ENCODE data around the gene SORCS2.

Gene SORCS2

GRCh38 chr4:7247521-7247920 is 55.2 kb downstream of the SORCS2 start:
- no peak for DNase-seq

- DNase-seq, result no peak
These were observed 55.6 kb downstream of the SORCS2 start for GRCh38 chr4:7247946-7248345.

GRCh38 chr4:7248857-7249256 is 56.5 kb downstream of the SORCS2 start:
- no peak for DNase-seq

DNA sequence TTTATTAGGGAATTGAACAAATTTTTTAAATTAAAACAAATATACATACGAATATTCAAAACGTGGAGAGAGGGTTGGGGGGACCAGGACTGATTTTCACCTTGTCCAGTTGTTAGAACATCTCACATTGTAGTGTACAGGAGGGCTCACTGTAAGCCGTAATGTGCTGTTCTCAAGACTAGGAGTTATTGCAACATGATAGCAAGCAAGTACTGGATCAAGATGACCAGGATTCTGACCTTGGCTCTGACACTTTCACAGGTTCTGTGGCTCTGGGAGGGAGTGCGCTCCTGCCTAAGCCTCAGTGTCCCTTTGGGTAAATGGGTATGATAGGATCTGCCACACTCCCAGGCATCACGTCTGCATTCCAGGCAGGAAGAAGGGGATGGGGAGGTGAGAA is 59.0 kb downstream of the SORCS2 start:
- DNase-seq, result no peak

DNA sequence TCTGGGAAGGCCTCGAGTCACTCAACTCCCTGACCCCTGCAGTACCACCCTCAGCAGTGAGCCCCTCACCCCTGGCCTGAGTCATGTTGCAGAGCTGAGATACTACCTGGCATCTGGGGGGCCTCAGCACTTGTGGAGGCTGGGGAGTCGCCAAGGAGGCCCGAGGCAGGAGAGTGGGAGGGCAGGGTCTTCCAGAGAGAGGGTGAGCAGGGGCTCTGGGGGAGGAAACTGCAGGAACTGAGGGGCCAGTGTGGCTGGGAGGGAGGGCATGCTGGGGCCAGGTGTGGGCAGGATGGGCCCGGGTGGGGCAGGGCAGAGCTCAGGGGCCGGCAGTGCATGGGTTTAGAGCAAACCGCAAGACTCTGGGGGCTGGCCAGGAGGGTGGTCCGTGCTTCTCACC is 59.7 kb downstream of the SORCS2 start:
- DNase-seq, result no peak

DNA sequence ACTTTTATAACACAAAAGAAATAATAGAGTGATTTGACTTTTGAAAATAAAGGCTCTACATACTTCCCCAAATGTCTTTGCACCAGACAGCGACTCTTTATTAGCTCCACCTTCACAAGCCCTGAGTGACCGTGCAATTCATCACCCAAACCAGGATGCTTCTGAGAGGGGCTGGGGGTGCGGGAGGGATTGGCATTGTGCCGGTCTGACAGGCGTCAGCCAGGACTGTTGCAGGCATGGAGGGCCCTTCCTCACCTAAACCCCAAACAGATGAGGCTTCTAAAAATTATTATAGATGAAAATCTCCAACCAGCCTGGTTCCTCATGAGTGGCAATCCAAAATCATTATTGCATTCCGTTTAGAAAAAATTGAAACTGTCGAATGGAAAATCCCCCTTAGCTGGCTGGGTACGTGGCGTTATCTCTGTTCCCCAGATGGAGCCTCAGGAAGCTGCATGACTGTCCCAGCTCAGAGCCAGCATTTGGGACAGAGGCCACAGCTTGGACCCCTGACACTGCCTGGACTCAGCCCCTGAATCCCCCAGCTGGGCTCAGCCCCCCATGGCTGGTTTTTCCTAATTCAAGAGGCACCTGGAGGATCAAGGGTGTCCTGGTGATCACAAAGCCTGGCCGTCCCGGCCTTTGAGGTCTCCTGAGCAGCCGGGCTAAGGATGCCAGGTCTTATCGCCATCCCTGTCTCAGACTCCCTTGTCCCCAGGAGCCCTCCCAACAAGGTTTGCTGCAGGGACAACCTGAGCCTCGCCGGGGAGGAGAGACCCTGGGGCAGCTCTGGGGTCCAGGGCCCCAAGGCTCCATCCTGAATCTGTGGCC is 60.4 kb downstream of the SORCS2 start:
- DNase-seq, result no peak

GRCh38 chr4:7253341-7253700 is 61.0 kb downstream of the SORCS2 start:
- DNase-seq, result no peak

DNA sequence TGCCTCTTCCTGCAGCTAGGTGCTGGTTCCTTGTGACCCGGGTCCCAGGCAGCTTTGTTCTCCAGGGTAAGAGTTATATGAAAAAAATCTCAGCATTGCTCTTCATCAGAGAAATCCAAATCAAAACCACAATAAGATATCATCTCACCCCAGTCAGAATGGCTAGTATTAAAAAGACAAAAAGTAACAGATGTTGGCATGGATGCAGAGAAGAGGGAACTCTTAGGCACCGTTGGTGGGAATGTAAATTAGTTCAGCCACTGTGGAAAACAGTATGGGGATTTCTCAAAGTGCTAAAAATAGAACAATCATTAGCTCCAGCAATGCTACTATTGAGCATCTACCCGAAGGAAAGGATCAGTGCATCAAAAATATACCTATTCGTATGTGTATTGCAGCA is 61.5 kb downstream of the SORCS2 start:
- no peak for DNase-seq

GRCh38 chr4:7254736-7255487 is 62.6 kb downstream of the SORCS2 start:
- no peak for DNase-seq

GRCh38 chr4:7255488-7255881 is 63.1 kb downstream of the SORCS2 start:
- no peak for DNase-seq

GRCh38 chr4:7255996-7256395 is 63.7 kb downstream of the SORCS2 start:
- DNase-seq, result no peak

- no peak for DNase-seq
These were observed 64.9 kb downstream of the SORCS2 start for GRCh38 chr4:7256984-7257810.

DNA sequence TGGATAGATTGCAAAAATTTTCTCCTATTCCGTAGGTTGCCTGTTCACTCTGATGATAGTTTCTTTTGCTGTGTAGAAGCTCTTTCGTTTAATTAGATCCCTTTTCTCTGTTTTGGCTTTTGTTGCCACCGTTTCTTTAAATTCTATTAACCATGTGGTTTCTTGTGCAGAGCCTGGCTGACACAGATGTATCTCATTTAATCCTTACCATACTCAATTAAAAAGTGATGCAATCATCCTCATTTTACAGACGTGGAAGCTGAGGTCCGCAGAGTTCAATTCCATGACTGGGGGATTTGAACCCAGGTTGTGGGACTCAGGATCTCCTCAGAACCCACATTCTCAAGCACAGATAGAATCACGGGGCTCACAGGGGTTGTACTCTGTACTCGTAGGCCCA is 66.7 kb downstream of the SORCS2 start:
- no peak for DNase-seq

DNA sequence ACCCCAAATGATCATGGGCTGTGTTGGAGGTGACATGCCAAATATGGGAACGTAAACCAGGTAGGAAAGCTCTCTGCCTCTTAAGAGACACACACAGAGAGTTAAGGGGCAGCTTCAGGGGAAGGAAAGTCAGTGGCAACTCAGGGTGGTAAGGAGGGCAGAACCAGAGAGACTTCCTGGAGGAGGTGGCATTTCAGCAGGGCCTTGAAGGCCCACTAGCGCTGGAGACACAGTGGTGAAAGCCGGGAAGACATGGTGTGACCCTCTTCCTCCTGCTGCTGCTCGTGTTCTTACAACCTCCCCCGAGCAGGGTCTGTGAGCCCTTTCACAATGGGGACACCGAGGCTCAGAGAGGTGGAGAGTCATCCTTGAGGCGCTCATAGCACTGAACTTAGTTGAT is 68.2 kb downstream of the SORCS2 start:
- no peak for DNase-seq

GRCh38 chr4:7261087-7261486 is 68.7 kb downstream of the SORCS2 start:
- no peak for DNase-seq

GRCh38 chr4:7261536-7261935 is 69.2 kb downstream of the SORCS2 start:
- no peak for DNase-seq

- DNase-seq, result no peak
These were observed 69.8 kb downstream of the SORCS2 start for GRCh38 chr4:7262134-7262533.

DNA sequence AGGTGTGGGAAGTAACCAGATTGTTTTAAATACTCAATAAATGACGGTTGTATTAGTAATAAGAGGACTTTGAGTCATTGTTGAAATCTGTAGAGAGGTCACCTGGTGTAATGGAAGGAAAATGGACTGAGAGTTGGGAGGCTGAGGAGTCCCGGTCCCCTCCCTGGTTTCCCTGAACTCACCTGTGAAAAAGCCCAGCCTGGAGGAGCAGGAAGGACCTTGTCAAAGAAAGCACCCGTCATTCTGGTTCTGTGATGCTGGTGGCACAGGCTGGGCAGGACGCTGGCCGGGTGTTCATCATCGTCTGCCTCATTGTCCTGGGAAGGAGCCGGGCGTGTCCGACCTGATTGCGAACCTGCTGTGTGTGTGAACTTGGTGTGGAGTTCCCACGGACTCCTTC is 70.8 kb downstream of the SORCS2 start:
- no peak for DNase-seq

GRCh38 chr4:7264694-7265093 is 72.4 kb downstream of the SORCS2 start:
- DNase-seq, result no peak

DNA sequence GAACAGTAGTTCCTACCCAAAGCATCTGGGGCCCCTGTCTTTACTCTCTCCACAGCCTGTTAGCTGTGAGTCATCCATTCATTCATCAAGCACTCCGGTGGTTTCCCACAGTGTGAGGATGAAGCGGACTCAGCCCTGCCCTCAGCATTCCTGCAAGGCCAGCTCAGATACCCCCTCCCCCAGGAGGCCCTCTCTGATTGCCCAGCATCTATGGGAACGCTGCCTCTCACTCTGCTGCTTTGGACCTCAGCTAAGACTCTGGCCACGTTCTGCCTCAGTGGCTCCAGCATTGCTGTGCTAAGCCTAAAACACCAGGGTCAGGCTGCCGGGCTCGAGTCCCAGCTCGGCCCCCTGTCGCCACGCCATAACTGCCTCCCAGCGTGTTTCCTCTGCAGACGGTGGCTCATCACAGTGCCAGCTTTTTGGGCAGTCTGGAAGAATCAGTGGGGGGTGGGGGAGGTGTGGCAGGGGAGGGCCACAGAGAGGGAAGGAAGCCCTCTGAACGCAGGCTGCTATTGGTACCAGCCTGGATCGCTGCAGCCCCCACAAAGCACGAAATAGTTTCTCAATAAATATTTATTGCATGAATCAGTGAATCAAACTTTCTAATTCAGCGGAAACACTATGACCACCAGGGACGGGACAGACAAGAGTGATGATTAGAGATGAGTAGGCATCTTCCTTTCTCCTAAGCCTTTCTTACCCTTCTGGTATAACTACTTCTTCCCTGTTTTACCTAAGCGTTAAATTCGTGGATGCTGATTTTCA is 74.4 kb downstream of the SORCS2 start:
- no peak for DNase-seq

GRCh38 chr4:7267829-7268228 is 75.5 kb downstream of the SORCS2 start:
- DNase-seq, result no peak

DNA sequence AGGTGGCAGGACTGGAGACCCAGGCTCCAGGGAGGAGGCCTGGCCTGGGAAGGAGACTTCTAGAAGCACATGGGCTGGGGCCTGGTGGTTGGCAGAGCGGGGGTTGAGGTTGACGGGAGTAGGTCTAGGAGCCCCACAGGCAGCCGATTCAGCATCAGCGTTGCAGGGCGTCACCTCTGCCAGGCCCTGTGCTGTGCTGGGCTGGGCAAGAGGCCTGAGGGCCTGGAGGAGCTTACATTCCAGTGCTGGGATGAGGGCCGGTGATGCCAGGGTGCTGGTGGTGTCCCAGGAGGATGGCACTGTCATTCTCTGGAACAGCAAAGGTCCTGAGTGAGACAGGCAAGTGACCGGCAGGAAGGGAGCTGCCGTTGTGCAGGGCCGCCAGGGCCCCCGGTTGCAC is 76.6 kb downstream of the SORCS2 start:
- no peak for DNase-seq
